Right lobe of liver (tissue), 6 donors: ENCODE data around the gene ASPSCR1. TPM values are rescaled to one million over a fixed set of nuclear protein-coding genes. Genes with fewer than 3 reads are reported as not detected.

Experiments
- ATAC-seq, 4 donors: fragments of 200-7000 bp; cut with Tn5 transposase; one replicate each; pipeline ENCODE4 v1.9.1; 2020; ENCODE audit warnings: mild to moderate bottlenecking in 4 of 4, moderate library complexity in 4 of 4
- DNase-seq, 3 donors: peaks; one replicate each; pipeline ENCODE4 v3.0.0-alpha.2; 2020
- H3K27ac ChIP-seq, 3 donors: fragments of 200-600 bp; one replicate each; pipeline ENCODE4 v1.8.0; 2022
- H3K27me3 ChIP-seq, 2 donors: fragments of 200-600 bp; one replicate each; pipeline ENCODE4 v1.8.0; 2022
- H3K36me3 ChIP-seq, 4 donors: fragments of 200-600 bp; sonication (generic) in 1 of 4; one replicate each; pipeline versions ENCODE4 v1.5.1 to v1.8.0; 2017 to 2022; ENCODE audit warnings: control low read depth in 1 of 4
- H3K4me1 ChIP-seq, 4 donors: fragments of 200-600 bp; sonication (generic) in 1 of 4; one replicate each; pipeline versions ENCODE4 v1.5.1 to v1.8.0; 2017 to 2022; ENCODE audit warnings: control low read depth in 1 of 4
- H3K4me3 ChIP-seq, 3 donors: fragments of 200-600 bp; one replicate each; pipeline ENCODE4 v1.8.0; 2022
- H3K9me3 ChIP-seq, 4 donors: fragments of 200-600 bp; sonication (generic) in 1 of 4; one replicate each; pipeline versions ENCODE4 v1.5.1 to v1.8.0; 2017 to 2022; ENCODE audit warnings: control low read depth in 1 of 4
- CTCF ChIP-seq, 4 donors: fragments of 200-600 bp in 3 of 4; fragments of 450-650 bp in 1 of 4; IDR thresholded peaks; one replicate each; pipeline versions ENCODE4 v1.5.1 to v1.8.0; 2016 to 2022; ENCODE audit warnings: antibody characterized with exemption in 4 of 4, mild to moderate bottlenecking in 2 of 4
- POLR2A ChIP-seq: fragments of 450-650 bp; IDR thresholded peaks from one replicate; pipeline ENCODE4 v1.6.1; 2017; ENCODE audit warnings: antibody characterized with exemption, mild to moderate bottlenecking
- WGBS: methylation state at CpG from one replicate; pipeline ENCODE4 v1.1.6; 2018; ENCODE audit warnings: low coverage, low lambda C conversion rate; ENCODE audit not compliant: insufficient coverage; ENCODE audit errors: missing lambda C conversion rate; 5-methylcytosine and 5-hydroxymethylcytosine counted together
- intact Hi-C, 2 donors: fragments of 100-400 bp; cut with DNase I; formaldehyde crosslinking; loops; one replicate each; pipeline versions ENCODE4 v1.11.2 to v1.14.1; 2022
- total RNA-seq, 6 experiments: library from RNA; depleted of rRNA in 2 of 6; stranded (reverse); fragments of >200 nt in 2 of 6; fragmentation: NEBNext Ultra II Directional in 3 of 6; extraction: Animal tissue kit (Norgen Biotek cat#: 25700) in 3 of 6; gene quantifications; one replicate each; pipeline versions ENCODE4 v1.1.0 to v1.2.4, GENCODE V29; 2016 to 2023
- donor health status: DM: no; HTN: yes; CAD: no.
- donor health status: DM: no; HTN: no; CAD: no.
- donor health status: DM: no; HTN: no; CAD: no.
- donor health status: DM: no; HTN: yes; CAD: no.
- donor health status: DM: no; HTN: yes; CAD: no.

ASPSCR1 gene
- total RNA-seq, 6 experiments from 2014 or later: 24.4 to 55.6 (median 32.9) TPM

- no peak for DNase-seq
- intact Hi-C loops: no loop called here
- Histone ChIP-seq H3K27ac (no peak overlapping the region), H3K4me3 (no peak overlapping the region), H3K36me3 (no peaks in the 10 kb centered on the region), H3K9me3 (no peaks in the 10 kb centered on the region), H3K27me3 (no peaks in the 10 kb centered on the region), H3K4me1 (peaks cover 0 to 24% (median 9%) of the 10 kb centered on the region in 4 donors)
- no peak for ATAC-seq
- 42% methylated on average over 3 of the region's 14 CpGs for WGBS
- TF ChIP-seq CTCF (IDR thresholded peaks at IDR 0.05) (no peak), POLR2A (no peak)
These were observed 21.4 kb downstream of the ASPSCR1 start for GRCh38 chr17:81998691-81999438.

GRCh38 chr17:81999587-81999975 is 22.2 kb downstream of the ASPSCR1 start:
- H3K9me3 ChIP-seq: no peaks in the 10 kb centered on the region
- H3K36me3 ChIP-seq: no peaks in the 10 kb centered on the region
- WGBS: 46% methylated on average over 9 of the region's 12 CpGs
- DNase-seq: peak in 1 of 3 donors; percentile 21
- H3K27ac ChIP-seq: no peak overlapping the region
- peaks cover 0 to 24% (median 9%) of the 10 kb centered on the region in 4 donors for H3K4me1 ChIP-seq
- H3K4me3 ChIP-seq: no peak overlapping the region
- intact Hi-C loops: no loop called here
- peak; percentile 26 to 56 (median 38) for ATAC-seq
- H3K27me3 ChIP-seq: no peaks in the 10 kb centered on the region
- TF ChIP-seq POLR2A: no peak
- no peak for TF ChIP-seq CTCF (IDR thresholded peaks at IDR 0.05)

GRCh38 chr17:81999976-82000802 is 22.8 kb downstream of the ASPSCR1 start:
- no peaks in the 10 kb centered on the region for H3K36me3 ChIP-seq
- no peak for DNase-seq

More at GRCh38 chr17:81999976-82000802, 22.8 kb downstream of the ASPSCR1 start:
- peaks cover 0 to 24% (median 9%) of the 10 kb centered on the region in 4 donors for H3K4me1 ChIP-seq
- intact Hi-C loops: no loop called here
- WGBS: 43% methylated on average over 18 of the region's 36 CpGs
- no peak overlapping the region for H3K4me3 ChIP-seq
- peak in 3 of 4 donors; percentile 2 to 38 (median 34) for ATAC-seq
- no peaks in the 10 kb centered on the region for H3K9me3 ChIP-seq
- no peaks in the 10 kb centered on the region for H3K27me3 ChIP-seq
- TF ChIP-seq CTCF (IDR thresholded peaks at IDR 0.05): no peak
- TF ChIP-seq POLR2A: no peak
- peak overlapping the region in 1 of 3 donors; percentile 24 for H3K27ac ChIP-seq
